ENCODE measurements around the gene ACADS. TPM values are rescaled to one million over a fixed set of nuclear protein-coding genes. Genes with fewer than 3 reads are reported as not detected.

The ACADS gene
- total RNA-seq, 1 experiment from 2014 or later: 15.9 TPM

- TF ChIP-seq SIN3A (IDR thresholded peaks at IDR 0.05; ENCODE audit: borderline replicate concordance, insufficient read depth, low read depth, low read length): no peak
- TF ChIP-seq POLR2AphosphoS5 (IDR thresholded peaks at IDR 0.05; ENCODE audit: low read depth, low read length): no peak
- no peak for TF ChIP-seq REST (IDR thresholded peaks at IDR 0.05; ENCODE audit: insufficient read depth in 1 of 2, low read depth in 2 of 2, low read length in 1 of 2)
- no peak for TF ChIP-seq TCF7L2 (IDR thresholded peaks at IDR 0.05; ENCODE audit: low read depth, low read length)
- TF ChIP-seq CTCF (IDR thresholded peaks at IDR 0.05): no peak
- Histone ChIP-seq H3K27ac (ENCODE audit: low read length) (no peak overlapping the region), H3K27me3 (ENCODE audit: control insufficient read depth, insufficient read depth, low read length) (no peaks in the 10 kb centered on the region), H3K36me3 (ENCODE audit: control insufficient read depth, insufficient read depth, low read length) (no peaks in the 10 kb centered on the region), H3K9me3 (ENCODE audit: control insufficient read depth, insufficient read depth, low read depth, low read length) (no peaks in the 10 kb centered on the region), H3K4me1 (ENCODE audit: control insufficient read depth, insufficient read depth, low read length) (no peaks in the 10 kb centered on the region), H3K4me3 (ENCODE audit: low read depth in 2 of 2, low read length in 2 of 2) (no peak overlapping the region)
- no TSS peak for BruUV-seq (replicated peaks)
- in situ Hi-C loops (cut with HindIII; ENCODE audit: low pct_unique_long_range_greater_than_20kb, low sequenced_read_pairs): no loop called here
- CTCF ChIA-PET: no interaction called here
- POLR2A ChIA-PET: no interaction called here
- intact Hi-C loops (cut with micrococcal nuclease; ENCODE audit: unreplicated experiment): no loop called here
- no peak for ATAC-seq
- no peak for DNase-seq (ENCODE audit: low read depth, low spot score)
Measured at GRCh38 chr12:120739031-120739762, 13.6 kb downstream of the ACADS start.

GRCh38 chr12:120739821-120740613 lies 14.4 kb downstream of the ACADS start:
- no peaks in the 10 kb centered on the region for H3K4me1 ChIP-seq (ENCODE audit: control insufficient read depth, insufficient read depth, low read length)
- ChIA-PET CTCF (no interaction called here), POLR2A (interaction anchor here (0.6 kb wide), 1 partner anchor 286 kb away, joined by 3 read pairs; no protein-coding TSS in a partner anchor)
- no peaks in the 10 kb centered on the region for H3K27me3 ChIP-seq (ENCODE audit: control insufficient read depth, insufficient read depth, low read length)
- no peaks in the 10 kb centered on the region for H3K9me3 ChIP-seq (ENCODE audit: control insufficient read depth, insufficient read depth, low read depth, low read length)
- TF ChIP-seq CTCF (IDR thresholded peaks at IDR 0.05): no peak
- no peak for TF ChIP-seq POLR2AphosphoS5 (IDR thresholded peaks at IDR 0.05; ENCODE audit: low read depth, low read length)
- no peak for DNase-seq (ENCODE audit: low read depth, low spot score)
- H3K36me3 ChIP-seq (ENCODE audit: control insufficient read depth, insufficient read depth, low read length): no peaks in the 10 kb centered on the region
- H3K4me3 ChIP-seq (ENCODE audit: low read depth in 2 of 2, low read length in 2 of 2): no peak overlapping the region
- BruUV-seq (replicated peaks): no TSS peak
- H3K27ac ChIP-seq (ENCODE audit: low read length): no peak overlapping the region
- in situ Hi-C loops (cut with HindIII; ENCODE audit: low pct_unique_long_range_greater_than_20kb, low sequenced_read_pairs): no loop called here
- ATAC-seq: no peak
- intact Hi-C loops (cut with micrococcal nuclease; ENCODE audit: unreplicated experiment): no loop called here
